HG02610 (cell line): ENCODE data around the gene EPHA2.

Experiments
- ATAC-seq: cut with Tn5 transposase; IDR thresholded peaks from one replicate; pipeline ENCODE4 v1.9.1; 2021; ENCODE audit warnings: mild to moderate bottlenecking, moderate library complexity; ENCODE audit not compliant: unreplicated experiment

Gene EPHA2

DNA sequence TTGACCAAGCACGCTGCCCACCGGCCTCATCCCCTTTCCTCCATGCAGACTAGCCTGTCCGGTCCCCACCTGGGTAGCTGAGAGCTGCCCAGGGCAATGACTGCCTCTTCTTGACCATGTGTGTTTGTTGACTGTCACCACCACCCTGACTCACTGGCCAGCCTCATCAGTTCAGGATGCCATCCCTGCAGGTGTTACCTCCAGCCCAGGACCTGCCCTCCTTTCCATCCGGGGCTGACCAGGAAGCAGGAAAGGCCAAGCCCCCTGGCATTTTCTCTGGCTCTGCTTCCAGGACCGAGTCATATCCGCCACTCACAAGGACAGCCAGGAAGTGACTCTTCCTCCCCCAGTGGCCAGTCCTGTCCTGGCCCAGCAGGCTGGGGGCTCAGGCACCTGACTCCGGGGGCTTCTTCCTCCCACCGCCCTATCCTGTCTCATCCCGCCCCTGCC is 17.1 kb downstream of the EPHA2 start:
- ATAC-seq, result no peak

DNA sequence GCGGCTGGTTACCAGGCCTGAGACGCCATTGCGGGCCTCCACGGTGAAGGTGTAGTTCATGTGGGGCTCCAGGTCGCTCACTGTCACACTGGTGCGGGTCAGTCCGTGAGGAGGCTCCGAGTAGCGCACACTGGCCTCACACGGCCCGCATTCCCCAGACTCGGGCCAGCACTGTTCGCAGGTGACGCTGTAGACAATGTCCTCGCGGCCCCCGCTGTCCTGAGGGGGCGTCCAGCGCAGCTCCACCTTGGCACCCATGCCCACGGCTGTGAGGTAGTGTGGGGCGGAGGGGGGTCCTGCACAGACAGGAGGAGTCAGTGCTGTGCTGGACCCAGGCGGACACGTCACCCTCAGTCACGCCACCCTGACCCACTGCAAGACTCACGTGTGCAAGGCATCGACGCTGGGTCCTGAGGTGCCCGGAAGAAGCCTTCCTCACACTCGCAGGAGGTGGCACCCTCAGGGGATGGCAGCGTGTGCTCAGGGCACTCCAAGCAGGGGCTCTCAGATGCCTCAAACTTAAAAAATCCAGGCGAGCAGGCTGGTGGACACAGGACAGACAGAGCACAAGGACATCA is 17.9 kb downstream of the EPHA2 start:
- ATAC-seq, result no peak

GRCh38 chr1:16135501-16135900 is 20.4 kb downstream of the EPHA2 start:
- no peak for ATAC-seq

DNA sequence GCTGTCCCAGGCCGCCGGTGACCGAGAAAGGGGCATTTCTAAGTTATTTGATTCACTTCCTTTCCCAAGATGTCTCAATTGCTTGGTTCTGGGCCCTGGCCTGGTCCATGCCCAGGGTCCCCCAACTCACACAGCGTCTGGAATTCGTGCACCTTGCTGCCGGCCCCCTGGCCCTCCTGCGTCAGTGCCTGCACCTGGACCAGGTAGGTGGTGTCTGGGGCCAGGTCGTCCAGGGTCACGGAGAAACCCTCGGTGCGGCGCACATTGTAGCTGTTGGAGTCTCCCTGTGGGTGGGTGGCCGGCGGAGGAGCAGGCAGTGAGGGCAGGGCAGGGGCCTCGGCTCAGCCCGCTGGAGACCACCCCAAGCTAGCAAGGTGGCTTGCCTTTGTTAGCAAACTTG is 21.0 kb downstream of the EPHA2 start:
- ATAC-seq, result no peak

- ATAC-seq, result no peak
Measured at GRCh38 chr1:16134066-16134801, 21.6 kb downstream of the EPHA2 start.

DNA sequence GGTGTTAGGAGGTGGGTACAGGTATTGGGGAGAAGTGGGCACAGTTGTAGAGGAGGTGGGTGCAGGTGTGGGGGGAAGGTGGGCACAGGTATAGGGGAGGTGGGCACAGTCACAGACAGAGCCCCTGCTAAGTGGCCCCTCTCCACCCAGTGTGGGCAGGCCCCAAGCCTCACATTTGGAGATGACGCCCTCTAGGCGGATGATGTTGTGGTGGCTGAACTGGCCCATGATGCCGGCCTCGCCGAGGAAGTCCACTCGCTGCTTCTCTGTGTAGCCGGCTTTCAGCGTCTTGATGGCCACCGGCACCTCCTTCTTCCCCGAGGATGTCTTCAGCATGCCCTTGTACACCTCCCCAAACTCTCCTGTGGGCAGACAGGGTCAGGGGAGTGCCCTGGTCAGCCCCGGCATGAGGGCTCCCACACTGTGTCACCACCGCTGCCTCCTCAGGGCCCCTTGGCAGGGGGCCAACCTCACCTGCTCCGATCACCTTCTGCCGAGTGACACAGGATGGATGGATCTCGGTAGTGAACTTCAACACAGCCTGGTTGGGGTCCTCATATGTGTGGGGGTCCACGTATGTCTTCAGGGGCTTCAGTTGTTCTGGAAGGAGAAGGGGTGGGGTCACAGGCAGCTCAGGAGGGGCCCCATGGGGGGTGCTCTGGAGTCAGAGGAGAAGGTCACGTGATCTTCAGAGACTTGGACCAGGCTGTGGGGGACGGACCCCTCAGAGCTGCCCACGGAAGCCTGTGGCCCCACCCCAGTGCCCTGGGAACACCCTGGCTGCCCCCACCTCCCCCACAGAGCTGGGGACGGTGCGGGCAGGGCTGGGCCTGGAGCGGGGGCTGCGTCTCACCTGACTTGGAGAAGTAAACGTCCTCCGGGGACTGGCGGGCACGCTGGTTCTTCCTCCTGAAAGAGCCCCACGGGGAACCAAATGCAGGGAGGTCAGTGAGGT is 22.6 kb downstream of the EPHA2 start:
- no peak for ATAC-seq

DNA sequence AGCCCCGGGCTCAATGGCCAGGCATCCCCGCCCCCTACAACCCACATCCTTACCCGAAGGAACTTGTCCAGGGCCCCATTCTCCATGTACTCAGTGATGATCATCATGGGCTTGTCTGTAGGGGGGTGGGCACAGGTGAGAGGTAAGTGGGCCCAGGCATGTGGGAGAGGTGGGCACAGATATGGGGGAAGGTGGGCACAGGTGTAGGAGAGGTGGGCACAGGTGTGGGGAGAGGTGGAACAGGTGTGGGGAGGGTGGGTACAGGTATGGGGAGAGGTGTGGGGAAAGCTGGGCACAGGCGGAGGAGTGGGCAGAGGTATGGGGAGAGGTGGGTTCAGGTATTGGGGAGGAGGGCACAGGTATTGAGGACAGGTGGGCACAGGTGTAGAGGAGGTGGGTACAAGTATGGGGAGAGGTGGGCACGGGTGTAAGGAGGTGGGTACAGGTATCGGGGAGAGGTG is 23.5 kb downstream of the EPHA2 start:
- ATAC-seq, result no peak

- no peak for ATAC-seq
Measured at GRCh38 chr1:16131636-16132324, 24.1 kb downstream of the EPHA2 start.

GRCh38 chr1:16130827-16131226 is 25.0 kb downstream of the EPHA2 start:
- ATAC-seq, result no peak

- no peak for ATAC-seq
Measured at GRCh38 chr1:16129921-16130543, 25.8 kb downstream of the EPHA2 start.

DNA sequence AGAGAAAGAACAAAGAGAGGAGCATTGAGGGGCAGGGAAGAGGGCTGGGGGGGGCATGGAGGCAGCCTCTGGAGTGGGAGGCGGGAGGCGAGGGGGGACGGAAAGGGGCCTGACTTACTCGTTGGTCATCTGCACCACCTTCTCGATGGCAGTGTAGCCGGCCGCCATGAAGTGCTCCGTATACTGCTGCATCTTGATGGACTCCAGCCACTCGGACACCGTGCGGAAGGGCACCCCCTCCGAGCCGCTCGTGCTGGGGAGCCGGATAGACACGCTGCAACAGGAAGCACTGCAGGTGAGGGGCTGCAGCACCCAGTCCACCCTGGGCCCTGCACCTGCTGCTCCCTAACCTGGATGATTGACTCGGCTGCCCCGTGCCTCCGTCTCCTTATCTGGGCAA is 26.6 kb downstream of the EPHA2 start:
- ATAC-seq, result no peak

- ATAC-seq, result no peak
Measured at GRCh38 chr1:16128338-16128741, 27.5 kb downstream of the EPHA2 start.

DNA sequence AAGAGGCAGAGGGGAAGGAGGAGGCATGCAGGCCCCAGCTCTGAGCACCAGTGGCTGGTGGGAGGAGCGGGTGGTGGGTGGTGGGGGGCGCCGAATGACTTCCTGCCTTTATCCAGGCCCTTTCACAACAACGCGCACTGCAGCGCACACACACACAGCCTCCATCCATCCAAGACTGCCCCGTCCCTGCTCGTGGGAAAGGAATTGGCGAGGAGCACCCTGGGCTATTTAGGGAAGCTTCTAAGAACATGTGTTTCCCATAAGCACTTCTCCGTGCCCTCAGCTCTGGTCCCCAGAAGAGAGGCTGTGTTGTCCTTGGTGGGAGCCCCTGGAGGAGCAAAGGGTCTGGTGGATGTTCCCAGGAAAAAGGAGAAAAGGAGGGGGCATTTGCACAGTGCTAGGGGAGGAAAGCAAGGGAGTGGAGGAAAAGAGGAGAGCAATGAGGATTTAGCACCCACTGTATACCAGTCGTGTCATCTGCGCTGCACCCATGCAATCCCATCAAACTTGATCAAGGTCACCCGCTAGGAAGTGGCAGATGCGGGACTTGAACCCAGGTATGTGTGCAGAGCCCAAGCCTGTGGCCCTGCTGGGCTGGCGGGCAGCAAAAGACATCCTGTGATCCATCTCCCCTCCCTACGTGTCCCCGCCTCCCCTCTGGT is 28.1 kb downstream of the EPHA2 start:
- no peak for ATAC-seq

- no peak for ATAC-seq
Measured at GRCh38 chr1:16126743-16127515, 28.9 kb downstream of the EPHA2 start.

- ATAC-seq, result no peak
Measured at GRCh38 chr1:16126160-16126559, 29.7 kb downstream of the EPHA2 start.

DNA sequence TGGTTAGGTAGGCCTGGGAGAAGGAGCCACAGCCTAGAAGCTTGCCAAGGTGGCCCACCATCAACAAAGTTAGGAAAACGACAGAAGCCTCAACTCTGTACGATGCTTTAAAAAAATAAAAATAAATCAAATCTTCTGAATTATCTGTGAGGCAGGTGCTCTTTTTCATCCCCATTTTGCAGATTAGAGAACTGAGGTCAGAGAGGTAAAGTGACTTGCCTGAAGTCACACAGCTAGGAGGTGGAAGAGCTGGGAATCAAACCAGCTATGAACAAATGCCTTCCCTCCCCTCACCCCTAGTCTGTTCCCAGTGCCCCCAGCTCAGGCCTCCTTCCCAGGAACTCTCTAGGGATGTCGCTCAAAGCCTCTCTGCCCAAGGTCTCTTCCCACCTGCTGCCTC is 30.4 kb downstream of the EPHA2 start:
- ATAC-seq, result no peak

GRCh38 chr1:16125088-16125470 is 30.8 kb downstream of the EPHA2 start:
- ATAC-seq, result no peak

GRCh38 chr1:16124377-16125087 is 31.3 kb downstream of the EPHA2 start:
- no peak for ATAC-seq

- ATAC-seq, result no peak
Measured at GRCh38 chr1:16122916-16123315, 33.0 kb downstream of the EPHA2 start.
